GM18508 (cell line): ENCODE data around the gene PGM5.

ENCODE experiments used
- ATAC-seq: cut with Tn5 transposase; IDR thresholded peaks from one replicate; pipeline ENCODE4 v1.9.1; 2021; ENCODE audit warnings: moderate number of reproducible peaks; ENCODE audit not compliant: insufficient read depth, unreplicated experiment

The PGM5 gene

DNA sequence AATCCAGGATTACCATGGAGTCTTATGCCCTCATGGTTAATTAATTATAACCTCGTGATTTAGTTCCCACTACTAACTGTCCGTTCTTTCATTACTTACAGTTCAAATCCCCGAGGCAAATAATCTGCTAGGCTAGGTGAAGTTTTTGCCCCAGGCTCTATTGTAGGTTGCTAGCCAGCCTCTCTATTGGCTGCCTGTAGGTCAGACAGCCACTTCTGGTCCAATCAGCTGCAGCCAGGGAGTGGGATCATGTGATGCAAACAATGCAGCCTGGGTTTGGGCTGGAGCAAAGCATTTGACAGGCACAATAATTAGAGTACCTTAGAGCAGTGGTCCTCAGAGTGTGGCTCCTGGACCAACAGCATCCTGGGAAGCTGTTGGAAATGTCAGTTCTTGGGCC is 166.5 kb downstream of the PGM5 start:
- no peak for ATAC-seq

DNA sequence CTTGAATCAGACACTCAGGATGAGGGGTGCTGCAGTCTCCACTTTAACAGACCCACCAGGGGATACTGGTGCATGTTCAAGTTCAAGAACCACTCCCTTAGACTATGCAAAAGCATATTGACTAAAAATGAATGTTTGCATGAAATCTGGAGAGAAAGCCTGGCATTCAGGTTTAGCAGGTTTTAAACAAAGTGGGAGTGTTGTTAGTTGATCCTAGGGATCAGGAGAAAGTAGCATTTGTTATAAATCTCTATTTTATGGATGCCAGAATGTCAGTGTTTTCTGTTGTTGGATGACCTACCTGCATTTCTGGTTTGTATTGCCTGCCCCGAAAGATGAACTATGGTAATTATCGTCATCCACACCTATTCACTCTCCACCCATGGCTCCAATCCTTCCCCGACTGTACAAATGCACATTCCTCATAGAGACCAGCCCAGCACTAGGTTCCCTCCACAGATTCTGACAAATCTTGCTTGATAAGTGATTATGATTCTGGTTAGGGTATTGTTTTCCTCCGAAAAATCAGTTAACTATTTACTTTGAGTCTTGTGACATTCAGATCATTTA is 167.0 kb downstream of the PGM5 start:
- ATAC-seq, result no peak

GRCh38 chr9:68530618-68531017 is 174.2 kb downstream of the PGM5 start:
- no peak for ATAC-seq

GRCh38 chr9:68532131-68532530 is 175.7 kb downstream of the PGM5 start:
- no peak for ATAC-seq

GRCh38 chr9:68533678-68534077 is 177.3 kb downstream of the PGM5 start:
- ATAC-seq, result no peak

DNA sequence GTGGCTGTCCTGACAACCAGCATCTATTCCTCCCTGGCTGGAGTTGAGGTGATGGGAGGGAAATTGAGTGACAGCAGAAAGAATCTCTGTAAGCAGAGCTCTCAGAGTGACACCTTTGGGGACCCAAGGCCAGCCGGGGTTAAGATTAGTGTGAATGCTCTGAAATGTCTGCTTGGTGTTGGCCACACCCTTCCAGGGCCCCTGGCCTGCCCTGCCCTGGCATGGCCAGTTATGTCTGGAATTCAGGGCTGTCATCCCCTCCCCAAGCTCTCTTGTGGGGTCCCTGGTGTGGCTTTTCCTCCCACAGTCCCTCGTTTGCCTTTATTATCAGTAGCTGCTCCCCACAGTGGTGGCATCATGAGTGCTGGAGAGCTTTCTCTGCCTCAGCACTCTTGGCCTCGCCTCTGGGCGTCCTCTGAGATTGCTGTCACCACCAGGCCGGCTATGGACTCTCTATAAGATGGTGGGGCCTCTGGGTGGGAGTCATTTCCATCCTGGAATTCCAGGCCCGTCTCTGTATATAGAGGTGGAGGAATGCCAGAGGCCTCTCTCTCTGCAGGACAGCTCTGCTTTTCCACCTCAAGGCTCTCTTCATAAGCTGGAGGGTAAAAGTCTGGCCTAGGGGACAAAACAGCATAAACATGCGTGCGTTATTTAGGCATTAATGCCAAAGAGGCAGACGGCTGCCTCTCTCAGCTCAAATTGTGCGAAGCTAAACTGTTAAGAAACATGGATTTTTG is 180.6 kb downstream of the PGM5 start:
- ATAC-seq, result no peak

- ATAC-seq, result no peak
Measured at GRCh38 chr9:68537616-68537880, 181.1 kb downstream of the PGM5 start.

DNA sequence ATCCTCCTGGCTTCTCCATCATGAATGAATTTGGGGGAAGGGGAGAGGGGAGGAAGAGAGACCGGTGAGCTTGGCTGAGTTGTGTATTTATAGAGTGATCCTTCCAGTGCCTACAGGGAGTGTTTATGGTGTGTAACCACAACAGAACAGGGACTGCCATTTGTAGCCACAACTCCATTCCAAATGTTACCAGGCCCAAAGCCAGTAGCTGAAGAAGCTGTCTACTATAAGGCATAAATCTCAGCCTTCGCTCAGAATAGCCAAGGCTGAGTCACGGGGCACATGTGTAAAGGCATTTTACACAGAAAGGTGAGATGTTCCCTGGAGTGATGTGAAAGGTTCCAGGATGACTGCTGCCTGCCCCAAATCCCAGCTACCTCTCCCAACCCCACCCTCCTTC is 181.8 kb downstream of the PGM5 start:
- no peak for ATAC-seq

- no peak for ATAC-seq
Measured at GRCh38 chr9:68540712-68541535, 184.5 kb downstream of the PGM5 start, which contains the start of gene TMEM252. TSS of gene TMEM252 (minus strand) at chr9:68540883. CDS start at chr9:68540814, 69 bp downstream.

GRCh38 chr9:68541568-68541967 is 185.2 kb downstream of the PGM5 start:
- ATAC-seq, result no peak

DNA sequence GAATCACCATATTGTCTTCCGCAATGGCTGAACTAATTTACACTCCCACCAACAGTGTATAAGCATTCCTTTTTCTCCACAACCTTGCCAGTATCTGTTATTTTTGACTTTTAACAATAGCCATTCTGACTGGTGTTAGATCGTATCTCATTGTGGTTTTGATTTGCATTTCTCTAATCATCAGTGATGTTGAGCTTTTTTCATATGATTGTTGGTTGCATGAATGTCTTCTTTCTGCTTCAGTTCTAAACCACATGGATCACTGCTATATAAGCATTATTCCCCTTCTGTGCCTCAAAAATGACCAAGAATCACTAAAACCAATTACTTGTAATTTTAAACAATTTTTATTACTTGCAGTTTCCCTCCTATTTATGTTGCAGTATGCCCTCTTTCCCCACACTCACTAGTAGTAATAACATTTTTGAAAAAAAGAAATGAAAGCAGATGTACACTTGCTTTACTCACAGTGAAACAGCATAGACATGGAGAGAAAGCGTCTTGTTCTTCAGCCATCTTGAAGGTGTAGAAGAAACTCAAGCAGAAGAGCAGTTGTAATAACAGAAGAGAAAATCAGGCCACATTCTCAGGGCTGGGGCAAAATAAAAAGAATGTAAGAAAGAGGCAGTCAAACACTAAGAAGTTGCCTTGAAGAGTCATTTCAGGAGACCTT is 188.8 kb downstream of the PGM5 start:
- no peak for ATAC-seq

- peak; percentile 67 for ATAC-seq
Measured at GRCh38 chr9:68546596-68547390, 190.4 kb downstream of the PGM5 start.

DNA sequence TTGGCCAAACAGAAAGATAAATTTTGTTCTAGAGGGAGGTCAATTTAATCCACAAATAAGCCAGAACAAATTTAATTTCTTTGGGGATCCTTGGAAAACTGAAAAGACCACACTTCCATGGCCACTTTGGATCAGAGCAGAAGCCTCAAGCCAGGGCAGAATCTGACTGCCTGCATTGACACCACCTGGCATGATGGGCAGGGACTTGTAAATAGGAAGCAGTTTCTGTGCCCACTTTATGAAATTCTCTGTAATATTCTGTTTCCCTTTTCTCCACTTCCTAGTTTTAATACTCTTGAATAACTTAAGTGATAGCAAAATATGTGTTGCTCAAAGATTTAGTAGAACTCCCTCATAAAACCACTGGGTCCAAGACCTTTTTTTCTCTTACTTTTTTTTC is 191.0 kb downstream of the PGM5 start:
- ATAC-seq, result no peak

- ATAC-seq, result no peak
Measured at GRCh38 chr9:68548241-68548640, 191.8 kb downstream of the PGM5 start.

- no peak for ATAC-seq
Measured at GRCh38 chr9:68551191-68551590, 194.8 kb downstream of the PGM5 start.

DNA sequence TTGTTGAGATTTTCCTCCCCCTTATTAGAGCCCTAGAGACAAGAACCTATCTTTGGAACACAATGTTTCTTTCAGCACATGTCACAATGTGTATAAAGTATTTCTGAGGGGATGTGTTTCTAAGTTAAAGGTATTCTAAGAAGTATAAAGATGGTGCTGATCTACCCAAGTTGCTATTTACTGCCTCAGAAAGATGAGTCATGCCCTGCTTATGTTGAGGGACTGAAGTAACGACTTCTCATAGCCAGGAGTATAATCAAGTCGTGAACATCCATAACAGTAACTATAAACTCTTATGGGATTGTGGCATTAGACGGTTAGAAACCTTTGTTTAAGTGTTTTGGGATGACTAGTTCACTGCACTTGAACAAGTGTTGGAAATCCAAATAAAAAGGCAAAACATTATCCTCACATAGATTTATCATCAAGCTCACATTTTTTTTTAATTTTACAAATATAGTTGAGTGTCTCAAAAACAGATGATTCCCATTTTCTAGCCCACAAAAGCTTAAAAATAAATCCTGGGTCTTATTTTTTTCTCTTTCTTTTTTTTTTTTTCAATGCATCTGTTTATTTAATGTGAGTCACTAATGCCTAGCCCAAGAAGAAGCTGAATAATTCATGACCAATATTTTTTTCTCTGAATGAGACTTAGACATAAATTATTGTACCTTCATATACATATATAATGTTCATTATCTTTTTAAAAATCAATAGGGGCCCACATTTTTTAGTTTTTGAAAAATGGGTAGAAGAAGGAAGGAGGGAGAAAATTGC is 196.5 kb downstream of the PGM5 start:
- no peak for ATAC-seq

DNA sequence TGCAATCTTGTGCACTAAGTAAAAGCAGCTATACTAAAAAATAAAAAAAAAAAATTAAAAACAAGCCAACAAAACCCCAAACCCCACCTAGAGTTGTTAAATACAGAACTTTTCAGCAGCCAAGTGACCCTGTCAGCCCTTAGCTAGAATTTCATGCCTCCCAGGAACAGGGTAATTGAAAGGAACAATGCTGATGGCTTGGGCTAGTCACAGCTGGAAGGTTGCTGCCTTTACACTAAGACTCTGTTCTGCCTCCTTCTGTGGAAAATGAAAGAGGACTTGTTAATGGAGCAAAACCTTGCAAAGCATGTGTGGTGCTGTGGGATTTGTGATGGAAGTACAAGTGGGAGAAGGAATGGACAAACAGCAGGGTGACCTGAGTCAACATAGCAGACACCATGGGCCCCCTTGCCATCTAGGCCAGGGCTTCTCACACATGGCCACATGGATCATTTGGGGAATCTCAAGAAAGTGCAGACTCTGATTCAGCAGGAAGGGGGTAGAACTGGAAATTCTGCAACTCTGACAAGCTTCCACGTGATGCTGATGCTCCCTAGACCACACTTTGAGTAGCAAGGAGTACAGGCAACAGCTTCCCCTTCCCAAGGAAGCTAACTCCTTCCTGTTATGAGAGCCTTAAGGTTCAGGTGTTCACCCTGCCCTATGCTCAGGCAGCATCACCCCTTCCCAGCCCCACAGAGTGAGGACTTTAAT is 199.2 kb downstream of the PGM5 start:
- ATAC-seq, result no peak

DNA sequence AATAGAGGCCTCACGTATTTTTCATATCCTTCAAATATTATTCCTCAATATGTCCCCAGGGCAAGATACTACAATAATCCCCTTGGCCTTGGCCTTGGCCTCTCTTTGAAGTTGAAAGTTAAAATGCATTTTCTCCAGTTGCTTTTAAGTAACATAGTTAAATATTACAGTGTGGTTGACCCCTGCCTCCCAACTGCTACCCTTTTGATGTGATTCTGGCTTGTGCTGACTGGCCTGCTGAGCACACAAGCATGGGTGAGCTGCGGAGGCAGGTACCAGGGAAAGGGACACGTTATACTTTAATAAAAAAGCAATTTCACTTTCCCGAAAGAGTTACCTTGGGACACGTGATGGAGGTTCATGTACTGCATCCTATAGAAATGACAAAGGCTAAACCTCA is 202.1 kb downstream of the PGM5 start:
- no peak for ATAC-seq
